ENCODE measurements around the gene SF3B1.

GRCh38 chr2:197452754-197453122, 17.9 kb upstream of the SF3B1 start:
- TF ChIP-seq POLR2A (IDR thresholded peaks at IDR 0.05) (no peak), CTCF (IDR thresholded peaks at IDR 0.05) (no peak), POLR2AphosphoS5 (IDR thresholded peaks at IDR 0.05) (no peak)

Measured in prostate gland (tissue), 2 donors.